ENCODE data around the gene C19orf18. TPM values are rescaled to one million over a fixed set of nuclear protein-coding genes. Genes with fewer than 3 reads are reported as not detected.

Gene C19orf18
- total RNA-seq, 1 donor: not detected

- TF ChIP-seq CTCF (IDR thresholded peaks at IDR 0.05; ENCODE audit: insufficient read depth, low read length): no peak
- no peak overlapping the region for H3K4me3 ChIP-seq (ENCODE audit: low read depth, low read length)
- DNase-seq (ENCODE audit: low read depth): no peak
Measured at GRCh38 chr19:58000677-58001076, 26.3 kb upstream of the C19orf18 start.

- no peak for DNase-seq (ENCODE audit: low read depth)
- TF ChIP-seq CTCF (IDR thresholded peaks at IDR 0.05; ENCODE audit: insufficient read depth, low read length): no peak
- no peak overlapping the region for H3K4me3 ChIP-seq (ENCODE audit: low read depth, low read length)
Measured at GRCh38 chr19:57992841-57993240, 18.5 kb upstream of the C19orf18 start.

GRCh38 chr19:57978586-57979289, 4.4 kb upstream of the C19orf18 start:
- TF ChIP-seq CTCF (IDR thresholded peaks at IDR 0.05; ENCODE audit: insufficient read depth, low read length): no peak
- peak; percentile 5 for DNase-seq (ENCODE audit: low read depth)
- no peak overlapping the region for H3K4me3 ChIP-seq (ENCODE audit: low read depth, low read length)

GRCh38 chr19:57964761-57965160, 9.6 kb downstream of the C19orf18 start:
- TF ChIP-seq CTCF (IDR thresholded peaks at IDR 0.05; ENCODE audit: insufficient read depth, low read length): no peak
- no peak for DNase-seq (ENCODE audit: low read depth)
- no peak overlapping the region for H3K4me3 ChIP-seq (ENCODE audit: low read depth, low read length)

GRCh38 chr19:57961785-57962184, 12.5 kb downstream of the C19orf18 start:
- H3K4me3 ChIP-seq (ENCODE audit: low read depth, low read length): no peak overlapping the region
- no peak for DNase-seq (ENCODE audit: low read depth)

GRCh38 chr19:57954996-57955395, 19.3 kb downstream of the C19orf18 start:
- no peak overlapping the region for H3K4me3 ChIP-seq (ENCODE audit: low read depth, low read length)
- DNase-seq (ENCODE audit: low read depth): no peak

More at GRCh38 chr19:57961785-57962184, 12.5 kb downstream of the C19orf18 start:
- no peak for TF ChIP-seq CTCF (IDR thresholded peaks at IDR 0.05; ENCODE audit: insufficient read depth, low read length)

More at GRCh38 chr19:57954996-57955395, 19.3 kb downstream of the C19orf18 start:
- no peak for TF ChIP-seq CTCF (IDR thresholded peaks at IDR 0.05; ENCODE audit: insufficient read depth, low read length)

Measured in fibroblast of the aortic adventitia (primary cell).